Activated CD4-positive, alpha-beta T cell treated with anti-CD3 and anti-CD28 coated beads, Interleukin-2, amount 10 ng/mL, durations not matched to agents 24 days and 14 days (primary cell): ENCODE measurements around the gene CMTM8. TPM values are rescaled to one million over a fixed set of nuclear protein-coding genes. Genes with fewer than 3 reads are reported as not detected.

Experiments used
- DNase-seq: peaks from one replicate; pipeline ENCODE4 v3.0.0; 2022
- H3K27ac Mint-ChIP-seq: one replicate; pipeline ENCODE4 v1.8.0; 2022; ENCODE audit warnings: mild to moderate bottlenecking, mixed read lengths
- H3K27me3 Mint-ChIP-seq: one replicate; pipeline ENCODE4 v1.8.0; 2022; ENCODE audit warnings: mixed read lengths
- H3K36me3 Mint-ChIP-seq: one replicate; pipeline ENCODE4 v1.8.0; 2022; ENCODE audit warnings: low read depth, mild to moderate bottlenecking, mixed read lengths
- H3K4me1 Mint-ChIP-seq: one replicate; pipeline ENCODE4 v1.8.0; 2021; ENCODE audit warnings: mixed read lengths
- H3K4me3 Mint-ChIP-seq: one replicate; pipeline ENCODE4 v1.8.0; 2022; ENCODE audit warnings: mild to moderate bottlenecking, moderate library complexity, mixed read lengths
- H3K9me3 Mint-ChIP-seq: one replicate; pipeline ENCODE4 v1.8.0; 2021; ENCODE audit warnings: mixed read lengths
- intact Hi-C: fragments of 100-400 bp; cut with micrococcal nuclease; formaldehyde crosslinking; loops from one replicate; pipeline ENCODE4 v1.15.1; 2023
- total RNA-seq: library from RNA; stranded (reverse); gene quantifications from 2 replicates; pipeline ENCODE4 v1.2.3, GENCODE V29; 2022

CMTM8 gene
- total RNA-seq, 1 donor from 2014 or later = 4.8 TPM

- intact Hi-C loops = no loop called here
- no peak overlapping the region for H3K27ac Mint-ChIP-seq
- no peaks in the 10 kb centered on the region for H3K27me3 Mint-ChIP-seq
- no peak for DNase-seq
- no peak overlapping the region for H3K4me3 Mint-ChIP-seq
- H3K9me3 Mint-ChIP-seq = no peaks in the 10 kb centered on the region
- peaks cover 6% of the 10 kb centered on the region for H3K4me1 Mint-ChIP-seq
- H3K36me3 Mint-ChIP-seq = peaks cover 2% of the 10 kb centered on the region
These were observed 88.3 kb downstream of the CMTM8 start for GRCh38 chr3:32326795-32327194.

DNA sequence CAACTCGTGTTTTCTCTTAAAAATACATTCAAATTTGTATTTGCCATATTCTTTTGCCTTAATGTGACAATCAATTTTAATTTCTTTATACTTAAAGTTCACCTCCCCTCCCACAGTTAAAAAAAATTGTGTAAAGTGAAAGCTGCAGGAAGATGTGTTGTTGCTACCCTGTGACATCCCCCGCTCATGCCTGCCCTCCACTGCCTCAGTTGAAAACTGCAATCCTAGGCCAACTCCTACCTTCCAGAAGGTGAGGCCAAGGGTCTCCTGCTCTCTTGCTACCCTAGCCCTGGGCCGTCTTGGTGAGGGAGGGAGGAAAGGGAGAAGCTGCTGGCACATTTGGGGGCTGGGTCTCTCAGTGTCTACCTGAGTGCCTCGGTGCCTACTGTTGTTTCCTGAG lies 96.2 kb downstream of the CMTM8 start:
- H3K27ac Mint-ChIP-seq = peak overlapping the region; percentile 31
- H3K4me1 Mint-ChIP-seq = peaks cover 42% of the 10 kb centered on the region
- no peaks in the 10 kb centered on the region for H3K9me3 Mint-ChIP-seq
- intact Hi-C loops = loop anchor here (1.0 kb wide), 1 partner anchor 38 kb away; no protein-coding TSS in a partner anchor
- DNase-seq = peak; percentile 89
- peaks cover 1% of the 10 kb centered on the region for H3K36me3 Mint-ChIP-seq
- H3K27me3 Mint-ChIP-seq = no peaks in the 10 kb centered on the region
- H3K4me3 Mint-ChIP-seq = peak overlapping the region; percentile 57

- intact Hi-C loops = loop anchor here (1.0 kb wide), 1 partner anchor 158 kb away; no protein-coding TSS in a partner anchor
- Mint-ChIP-seq H3K9me3 (no peaks in the 10 kb centered on the region), H3K36me3 (peaks cover 1% of the 10 kb centered on the region), H3K27ac (peak overlapping the region; percentile 62), H3K27me3 (no peaks in the 10 kb centered on the region), H3K4me1 (peaks cover 42% of the 10 kb centered on the region), H3K4me3 (peak overlapping the region; percentile 57)
- peak; percentile 78 for DNase-seq
These were observed 97.1 kb downstream of the CMTM8 start for GRCh38 chr3:32335365-32336112.

DNA sequence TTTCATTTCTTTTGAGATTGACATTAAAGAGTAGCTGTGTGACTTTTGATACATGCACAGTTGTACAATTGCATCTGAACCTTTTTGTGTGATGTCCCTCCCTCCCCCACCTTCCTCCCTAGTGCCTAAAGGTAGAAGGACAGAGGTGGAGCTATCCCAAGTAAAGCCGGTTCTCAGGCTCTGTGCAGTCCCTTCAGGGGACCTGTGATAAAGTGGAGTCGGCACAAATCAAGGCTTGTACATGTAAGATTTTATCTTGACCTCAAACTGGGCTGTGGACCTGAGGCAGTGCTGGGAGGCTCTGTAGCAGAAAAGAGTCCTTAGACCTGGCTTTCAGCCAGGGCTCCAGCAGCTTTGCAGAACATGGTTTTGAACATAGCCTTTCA lies 97.6 kb downstream of the CMTM8 start:
- Mint-ChIP-seq H3K4me3 (no peak overlapping the region), H3K27me3 (no peaks in the 10 kb centered on the region), H3K9me3 (no peaks in the 10 kb centered on the region), H3K4me1 (peaks cover 40% of the 10 kb centered on the region), H3K36me3 (peaks cover 1% of the 10 kb centered on the region), H3K27ac (no peak overlapping the region)
- no peak for DNase-seq
- intact Hi-C loops = loop anchor here (1.0 kb wide), 1 partner anchor 159 kb away; no protein-coding TSS in a partner anchor

DNA sequence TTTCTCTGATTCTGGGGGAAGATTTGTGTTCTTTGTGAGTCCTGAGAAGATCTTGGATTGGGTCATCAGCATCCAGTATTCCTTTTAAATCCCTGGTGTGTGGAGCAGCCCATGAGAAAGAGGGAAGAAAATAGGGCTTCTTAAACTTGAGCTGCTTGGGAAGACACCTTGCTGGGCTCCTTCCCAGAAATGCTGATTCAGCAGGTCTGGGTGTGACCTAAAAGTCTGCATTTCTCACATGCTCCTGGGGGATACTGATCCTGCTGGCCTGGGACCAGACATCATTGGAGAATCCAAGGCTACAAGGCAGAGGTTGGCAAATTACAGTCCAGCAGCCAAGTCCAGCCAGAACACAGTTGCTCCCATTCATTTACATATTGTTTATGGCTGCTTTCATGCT lies 99.0 kb downstream of the CMTM8 start:
- H3K4me3 Mint-ChIP-seq = no peak overlapping the region
- peaks cover 1% of the 10 kb centered on the region for H3K36me3 Mint-ChIP-seq
- no peak overlapping the region for H3K27ac Mint-ChIP-seq
- H3K9me3 Mint-ChIP-seq = no peaks in the 10 kb centered on the region
- H3K4me1 Mint-ChIP-seq = peaks cover 30% of the 10 kb centered on the region
- intact Hi-C loops = no loop called here
- no peaks in the 10 kb centered on the region for H3K27me3 Mint-ChIP-seq
- DNase-seq = no peak

GRCh38 chr3:32340039-32340438 lies 101.6 kb downstream of the CMTM8 start:
- no peak overlapping the region for H3K4me3 Mint-ChIP-seq
- H3K4me1 Mint-ChIP-seq = peaks cover 21% of the 10 kb centered on the region
- peak; percentile 81 for DNase-seq
- no peaks in the 10 kb centered on the region for H3K9me3 Mint-ChIP-seq
- intact Hi-C loops = loop anchor here (1.0 kb wide), 2 partner anchors 44 to 163 kb away; no protein-coding TSS in a partner anchor
- peaks cover 1% of the 10 kb centered on the region for H3K36me3 Mint-ChIP-seq
- H3K27ac Mint-ChIP-seq = no peak overlapping the region
- no peaks in the 10 kb centered on the region for H3K27me3 Mint-ChIP-seq

- Mint-ChIP-seq H3K9me3 (no peaks in the 10 kb centered on the region), H3K27ac (no peak overlapping the region), H3K4me3 (no peak overlapping the region), H3K27me3 (no peaks in the 10 kb centered on the region), H3K36me3 (peaks cover 1% of the 10 kb centered on the region), H3K4me1 (peaks cover 14% of the 10 kb centered on the region)
- no peak for DNase-seq
- intact Hi-C loops = loop anchor here (1.0 kb wide), 2 partner anchors 44 to 163 kb away; no protein-coding TSS in a partner anchor
These were observed 102.3 kb downstream of the CMTM8 start for GRCh38 chr3:32340611-32341365.

DNA sequence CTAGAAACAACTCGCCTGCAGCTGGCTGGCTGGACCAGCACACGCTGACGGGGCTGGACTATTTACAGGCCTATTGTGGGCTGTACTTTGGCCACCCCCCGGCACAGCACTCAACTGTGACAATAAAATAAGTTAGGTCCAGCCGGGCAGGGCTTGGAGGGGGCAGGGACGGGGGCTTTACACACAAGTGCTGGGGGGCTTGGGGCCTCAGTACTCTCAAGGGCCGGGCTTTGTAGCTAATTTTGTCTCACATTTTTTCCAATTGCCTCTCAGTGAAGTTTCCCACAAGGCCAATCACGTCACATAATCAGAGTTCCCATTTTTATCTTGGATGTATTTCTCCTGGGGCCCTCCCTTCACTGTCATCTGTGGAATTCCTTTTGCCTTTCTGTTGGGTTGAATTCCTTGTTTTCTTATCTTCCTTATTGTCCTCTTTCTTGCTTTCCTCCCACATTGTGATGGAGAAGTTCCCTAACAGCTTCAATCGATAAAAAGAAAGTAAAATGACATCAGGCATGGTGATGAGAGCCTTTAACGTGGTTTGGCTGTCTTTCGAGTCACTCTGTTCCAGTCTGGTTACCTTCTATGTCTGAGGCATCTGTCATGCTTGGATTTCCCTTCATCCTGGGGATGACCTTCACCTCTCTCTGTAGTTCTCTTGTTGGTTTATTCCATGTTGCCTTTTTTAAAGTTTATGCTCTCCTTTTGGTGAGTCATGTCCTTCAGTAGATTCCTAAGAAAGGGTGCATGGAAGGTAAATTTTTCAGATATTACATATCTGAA lies 109.1 kb downstream of the CMTM8 start:
- intact Hi-C loops = no loop called here
- Mint-ChIP-seq H3K36me3 (no peaks in the 10 kb centered on the region), H3K27ac (no peak overlapping the region), H3K27me3 (no peaks in the 10 kb centered on the region), H3K4me3 (no peak overlapping the region), H3K9me3 (no peaks in the 10 kb centered on the region), H3K4me1 (peaks cover 9% of the 10 kb centered on the region)
- no peak for DNase-seq

DNA sequence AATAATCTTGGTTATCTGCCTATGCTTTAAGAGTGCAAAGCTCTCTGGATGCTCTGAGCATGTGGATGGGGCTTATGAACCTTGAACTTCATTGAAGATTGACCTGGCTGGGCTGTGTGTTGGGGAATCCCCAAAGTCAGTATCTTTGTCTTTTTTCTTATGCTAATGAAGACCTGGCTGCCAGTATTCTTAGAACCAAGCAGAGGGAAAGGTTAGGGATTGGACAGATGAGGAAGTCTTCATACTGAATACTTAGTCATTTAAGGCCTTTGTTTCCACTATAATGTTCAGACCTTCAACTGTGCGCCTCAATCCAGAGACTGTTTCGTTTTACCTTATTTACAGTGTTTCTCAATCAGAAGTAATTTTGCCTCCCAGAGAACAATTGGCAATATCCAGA lies 110.7 kb downstream of the CMTM8 start:
- H3K36me3 Mint-ChIP-seq = no peaks in the 10 kb centered on the region
- no peaks in the 10 kb centered on the region for H3K27me3 Mint-ChIP-seq
- no peaks in the 10 kb centered on the region for H3K9me3 Mint-ChIP-seq
- H3K4me1 Mint-ChIP-seq = peaks cover 9% of the 10 kb centered on the region
- DNase-seq = no peak
- H3K4me3 Mint-ChIP-seq = no peak overlapping the region
- no peak overlapping the region for H3K27ac Mint-ChIP-seq
- intact Hi-C loops = no loop called here

DNA sequence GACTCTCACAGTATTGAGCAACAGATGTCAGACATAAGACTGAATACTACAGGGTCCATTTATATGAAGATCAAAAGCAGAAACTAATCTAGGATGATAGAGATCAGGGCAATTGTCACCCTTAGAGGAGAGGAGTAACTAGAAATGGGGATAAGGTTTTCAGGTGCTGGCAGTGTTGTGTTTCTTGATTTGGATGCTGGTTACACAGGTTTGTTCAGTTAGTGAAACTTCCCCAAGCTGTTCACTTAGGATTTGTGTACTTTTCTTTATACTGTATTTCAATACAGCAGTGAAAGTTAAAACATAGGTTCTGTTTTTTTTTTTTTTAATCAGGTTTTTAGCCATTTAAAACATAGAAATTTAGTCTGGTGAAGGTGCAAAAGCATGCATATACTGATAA lies 114.1 kb downstream of the CMTM8 start:
- intact Hi-C loops = no loop called here
- Mint-ChIP-seq H3K4me3 (no peak overlapping the region), H3K9me3 (no peaks in the 10 kb centered on the region), H3K27ac (no peak overlapping the region), H3K36me3 (no peaks in the 10 kb centered on the region), H3K4me1 (peaks cover 9% of the 10 kb centered on the region), H3K27me3 (no peaks in the 10 kb centered on the region)
- DNase-seq = no peak

- no peak overlapping the region for H3K27ac Mint-ChIP-seq
- DNase-seq = no peak
- H3K4me1 Mint-ChIP-seq = peaks cover 5% of the 10 kb centered on the region
- H3K27me3 Mint-ChIP-seq = no peaks in the 10 kb centered on the region
- no peak overlapping the region for H3K4me3 Mint-ChIP-seq
- no peaks in the 10 kb centered on the region for H3K36me3 Mint-ChIP-seq
- intact Hi-C loops = no loop called here
- H3K9me3 Mint-ChIP-seq = no peaks in the 10 kb centered on the region
These were observed 114.9 kb downstream of the CMTM8 start for GRCh38 chr3:32353351-32353750.

GRCh38 chr3:32354362-32354778 lies 115.9 kb downstream of the CMTM8 start:
- no peaks in the 10 kb centered on the region for H3K9me3 Mint-ChIP-seq
- no peak overlapping the region for H3K27ac Mint-ChIP-seq

GRCh38 chr3:32355751-32356291 lies 117.3 kb downstream of the CMTM8 start:
- DNase-seq = no peak
- no peak overlapping the region for H3K27ac Mint-ChIP-seq
- no peak overlapping the region for H3K4me3 Mint-ChIP-seq
- intact Hi-C loops = no loop called here
- H3K9me3 Mint-ChIP-seq = no peaks in the 10 kb centered on the region
- H3K27me3 Mint-ChIP-seq = no peaks in the 10 kb centered on the region
- H3K4me1 Mint-ChIP-seq = no peaks in the 10 kb centered on the region
- H3K36me3 Mint-ChIP-seq = no peaks in the 10 kb centered on the region

More at GRCh38 chr3:32354362-32354778, 115.9 kb downstream of the CMTM8 start:
- Mint-ChIP-seq H3K27me3 (no peaks in the 10 kb centered on the region), H3K4me1 (peaks cover 1% of the 10 kb centered on the region), H3K36me3 (no peaks in the 10 kb centered on the region), H3K4me3 (no peak overlapping the region)
- intact Hi-C loops = no loop called here
- no peak for DNase-seq
